Adrenal gland (tissue), 12 donors: Measurements from ENCODE around the gene COL23A1. TPM values are rescaled to one million over a fixed set of nuclear protein-coding genes. Genes with fewer than 3 reads are reported as not detected.

Source experiments
- DNase-seq, 7 donors: peaks; one replicate each; pipeline ENCODE4 v3.0.0-alpha.2; 2019 to 2020
- H3K27ac ChIP-seq, 5 donors: fragments of 200-600 bp; sonication (generic) in 4 of 5; 1 replicate in 3 of 5; 2 replicates in 2 of 5; pipeline versions ENCODE4 v1.5.1 to v1.8.0; 2016 to 2020; ENCODE audit warnings: mild to moderate bottlenecking in 1 of 5
- H3K27me3 ChIP-seq: fragments of 200-600 bp; 2 replicates; pipeline ENCODE4 v1.8.0; 2021
- H3K36me3 ChIP-seq, 2 donors: fragments of 200-600 bp; replicated peaks in 1 of 2; 1 replicate in 1 of 2; 2 replicates in 1 of 2; pipeline versions ENCODE4 v1.5.1 to v1.8.0; 2018 to 2022
- H3K4me1 ChIP-seq, 2 donors: fragments of 200-600 bp; replicated peaks in 1 of 2; 1 replicate in 1 of 2; 2 replicates in 1 of 2; pipeline versions ENCODE4 v1.5.1 to v1.8.0; 2018 to 2021
- H3K4me3 ChIP-seq, 4 donors: fragments of 200-600 bp; sonication (generic) in 3 of 4; one replicate each; pipeline ENCODE4 v1.5.1; 2016 to 2018
- H3K9me3 ChIP-seq, 3 donors: fragments of 200-600 bp; sonication (generic) in 1 of 3; replicated peaks in 1 of 3; 1 replicate in 2 of 3; 2 replicates in 1 of 3; pipeline versions ENCODE4 v1.5.1 to v1.8.0; 2016 to 2021
- POLR2A ChIP-seq, 2 donors: fragments of 450-650 bp; IDR thresholded peaks; one replicate each; pipeline ENCODE4 v1.6.1; 2017; ENCODE audit warnings: antibody characterized with exemption in 2 of 2, mild to moderate bottlenecking in 2 of 2, moderate library complexity in 1 of 2
- WGBS, 4 donors: extraction: QIAGEN DNeasy Blood & Tissue Kit in 2 of 4; methylation state at CpG; one replicate each; pipeline versions ENCODE4 v1.1.5 to v1.1.7; 2013 to 2017; 5-methylcytosine and 5-hydroxymethylcytosine counted together
- intact Hi-C, 2 donors: fragments of 100-400 bp; cut with DNase I; formaldehyde crosslinking; loops; one replicate each; pipeline versions ENCODE4 v1.14.1 to v1.15.0; 2022 to 2023
- polyA plus RNA-seq, 3 donors: library from polyadenylated mRNA; stranded (reverse); fragments of 200-250 nt in 2 of 3; fragments of 350-450 nt in 1 of 3; fragmentation: Illumina TruSeq in 1 of 3; extraction: RNeasy Lipid Tissue Mini Kit (QIAGEN cat#74804) in 1 of 3; gene quantifications; one replicate each; pipeline ENCODE4 v1.2.3, GENCODE V29; 2013 to 2014
- total RNA-seq, 9 donors: library from RNA; depleted of rRNA in 4 of 9; stranded (reverse); fragments of >200 nt in 4 of 9; fragments of 120-200 nt in 1 of 9; fragmentation: NEBNext Ultra II Directional in 1 of 9; extraction: Animal tissue kit (Norgen Biotek cat#: 25700) in 1 of 9; gene quantifications; one replicate each; pipeline versions ENCODE4 v1.1.0 to v1.2.4, GENCODE V29; 2013 to 2023
- TF ChIP-seq, protein P1 (sequence below), 6 experiments: fragments of 450-650 bp in 4 of 6; fragments of 200-600 bp in 2 of 6; sonication (generic) in 1 of 6; IDR thresholded peaks; 1 replicate in 5 of 6; 2 replicates in 1 of 6; pipeline versions ENCODE4 v1.5.1 to v1.8.0; 2016 to 2021; ENCODE audit warnings: antibody characterized with exemption in 6 of 6, mild to moderate bottlenecking in 2 of 6, moderate library complexity in 1 of 6
- donor health status: healthy with polysubstance abuse.
- donor health status: Bipolar disorder and iron deficiency.
- donor health status: DM: yes; HTN: yes; CAD: no.
- donor health status: DM: no; HTN: no; CAD: no.
- donor health status: DM: no; HTN: no; CAD: no.
- donor health status: DM: yes; HTN: yes; CAD: no.

The COL23A1 gene
- total and polyA plus RNA-seq, 12 donors = 0.09 to 4.4 (median 0.88) TPM

DNA sequence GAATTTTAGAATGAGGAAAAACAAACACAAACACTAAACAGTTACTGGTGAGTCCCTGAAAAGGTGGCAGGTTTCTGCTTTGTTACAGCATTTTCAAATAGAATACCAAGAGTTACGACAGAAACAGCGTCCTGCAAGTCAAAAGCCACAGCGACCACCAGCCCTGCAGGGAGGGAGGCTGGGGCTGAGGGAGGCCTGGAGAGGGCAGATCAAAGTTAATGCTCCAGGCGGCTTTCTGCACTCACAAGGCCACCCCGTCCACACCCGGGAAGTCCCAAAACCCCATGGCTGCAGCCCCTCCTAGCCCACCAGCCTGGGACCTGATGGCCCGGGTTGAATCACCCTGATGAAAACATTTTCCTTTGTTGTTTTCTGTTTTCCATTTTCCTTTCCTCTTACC, 29.3 kb downstream of the COL23A1 start:
- TF ChIP-seq, protein P1, sequence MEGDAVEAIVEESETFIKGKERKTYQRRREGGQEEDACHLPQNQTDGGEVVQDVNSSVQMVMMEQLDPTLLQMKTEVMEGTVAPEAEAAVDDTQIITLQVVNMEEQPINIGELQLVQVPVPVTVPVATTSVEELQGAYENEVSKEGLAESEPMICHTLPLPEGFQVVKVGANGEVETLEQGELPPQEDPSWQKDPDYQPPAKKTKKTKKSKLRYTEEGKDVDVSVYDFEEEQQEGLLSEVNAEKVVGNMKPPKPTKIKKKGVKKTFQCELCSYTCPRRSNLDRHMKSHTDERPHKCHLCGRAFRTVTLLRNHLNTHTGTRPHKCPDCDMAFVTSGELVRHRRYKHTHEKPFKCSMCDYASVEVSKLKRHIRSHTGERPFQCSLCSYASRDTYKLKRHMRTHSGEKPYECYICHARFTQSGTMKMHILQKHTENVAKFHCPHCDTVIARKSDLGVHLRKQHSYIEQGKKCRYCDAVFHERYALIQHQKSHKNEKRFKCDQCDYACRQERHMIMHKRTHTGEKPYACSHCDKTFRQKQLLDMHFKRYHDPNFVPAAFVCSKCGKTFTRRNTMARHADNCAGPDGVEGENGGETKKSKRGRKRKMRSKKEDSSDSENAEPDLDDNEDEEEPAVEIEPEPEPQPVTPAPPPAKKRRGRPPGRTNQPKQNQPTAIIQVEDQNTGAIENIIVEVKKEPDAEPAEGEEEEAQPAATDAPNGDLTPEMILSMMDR (IDR thresholded peaks at IDR 0.05) = no peak
- no peak for TF ChIP-seq POLR2A (IDR thresholded peaks at IDR 0.05)
- 74 to 79% (median 78%) methylated on average over 7 of the region's 7 CpGs for WGBS, 4 donors
- Histone ChIP-seq H3K27ac (no peak overlapping the region), H3K9me3 (no peaks in the 10 kb centered on the region), H3K36me3 (no peaks in the 10 kb centered on the region), H3K4me1 (no peaks in the 10 kb centered on the region), H3K27me3 (no peaks in the 10 kb centered on the region), H3K4me3 (no peak overlapping the region)
- DNase-seq = no peak
- intact Hi-C loops = no loop called here

DNA sequence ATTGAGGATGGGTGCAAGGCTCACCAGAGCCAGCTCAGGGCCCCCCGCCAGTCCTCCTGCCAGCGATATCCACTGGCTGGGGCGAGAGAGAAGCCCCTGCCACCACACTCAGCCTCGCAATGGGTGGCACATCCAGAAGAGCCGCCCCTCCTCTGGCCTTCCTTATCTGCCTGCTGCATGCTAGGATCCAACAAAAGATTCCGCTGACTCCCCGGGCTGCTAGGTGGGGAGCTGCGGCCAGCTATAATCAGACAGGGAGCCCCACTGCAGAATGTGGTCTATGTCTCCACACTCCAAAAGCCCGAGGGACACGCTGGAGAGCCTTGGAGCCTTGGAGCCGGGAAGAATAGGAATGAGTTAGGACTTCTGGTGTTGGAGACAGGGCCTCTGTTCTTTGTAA, 32.8 kb downstream of the COL23A1 start:
- no peaks in the 10 kb centered on the region for H3K27me3 ChIP-seq
- no peaks in the 10 kb centered on the region for H3K36me3 ChIP-seq
- no peaks in the 10 kb centered on the region for H3K4me1 ChIP-seq
- 91 to 95% (median 93%) methylated on average over 7 to 11 of the region's 11 CpGs for WGBS, 4 donors
- DNase-seq = no peak
- TF ChIP-seq, protein P1 (IDR thresholded peaks at IDR 0.05) = no peak
- TF ChIP-seq POLR2A (IDR thresholded peaks at IDR 0.05) = no peak
- H3K27ac ChIP-seq = no peak overlapping the region
- intact Hi-C loops = no loop called here
- H3K4me3 ChIP-seq = no peak overlapping the region
- H3K9me3 ChIP-seq = no peaks in the 10 kb centered on the region

DNA sequence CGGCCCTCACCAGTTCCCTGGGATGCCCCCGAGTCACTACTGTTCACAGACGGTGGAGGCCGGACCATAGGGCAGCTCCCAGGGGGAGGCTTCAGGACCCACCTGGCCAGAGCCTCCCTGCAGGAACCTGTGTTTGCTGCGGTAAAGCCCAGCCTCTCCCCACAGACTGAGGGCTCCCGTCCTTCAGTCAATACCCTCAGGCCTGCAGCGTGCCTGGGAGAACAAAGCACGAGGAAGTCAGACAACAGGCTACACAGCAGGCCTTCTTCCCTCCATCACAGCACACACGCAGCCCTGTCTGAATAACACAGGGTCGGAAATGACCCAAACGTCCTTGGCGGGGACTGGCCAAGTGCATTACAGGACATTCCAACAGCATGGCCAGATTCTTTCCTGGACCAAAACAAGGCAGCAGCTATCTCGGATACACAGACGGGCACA, 34.4 kb downstream of the COL23A1 start:
- H3K4me3 ChIP-seq = no peak overlapping the region
- no peaks in the 10 kb centered on the region for H3K9me3 ChIP-seq
- H3K36me3 ChIP-seq = no peaks in the 10 kb centered on the region
- TF ChIP-seq, protein P1 (IDR thresholded peaks at IDR 0.05) = no peak
- TF ChIP-seq POLR2A (IDR thresholded peaks at IDR 0.05) = no peak
- 79 to 93% (median 86%) methylated on average over 3 to 14 of the region's 14 CpGs for WGBS, 4 donors
- no peaks in the 10 kb centered on the region for H3K4me1 ChIP-seq
- H3K27ac ChIP-seq = no peak overlapping the region
- intact Hi-C loops = no loop called here
- no peaks in the 10 kb centered on the region for H3K27me3 ChIP-seq
- no peak for DNase-seq

DNA sequence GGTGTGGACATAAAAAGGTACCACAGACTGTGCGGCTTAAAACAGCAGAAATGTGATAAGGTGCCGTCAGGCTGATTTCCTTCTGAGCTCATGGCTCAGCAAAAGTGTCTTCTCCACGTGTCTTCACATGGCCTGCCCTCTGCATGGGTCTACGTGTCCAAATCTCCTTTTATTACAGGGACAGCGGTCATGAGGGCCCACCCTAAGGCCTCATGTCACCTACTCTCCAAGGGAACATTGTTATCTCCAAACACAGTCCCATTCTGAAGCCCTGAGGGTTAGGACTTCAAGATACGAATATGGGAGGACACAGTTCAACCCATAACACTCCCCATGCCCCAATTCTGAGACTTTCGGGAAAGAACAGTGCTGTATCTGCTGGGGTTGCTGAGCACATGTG, 35.2 kb downstream of the COL23A1 start:
- Histone ChIP-seq H3K27me3 (no peaks in the 10 kb centered on the region), H3K4me1 (no peaks in the 10 kb centered on the region), H3K36me3 (no peaks in the 10 kb centered on the region), H3K4me3 (no peak overlapping the region), H3K27ac (no peak overlapping the region), H3K9me3 (no peaks in the 10 kb centered on the region)
- 76 to 86% (median 80%) methylated on average over 7 of the region's 7 CpGs for WGBS, 4 donors
- TF ChIP-seq, protein P1 (IDR thresholded peaks at IDR 0.05) = no peak
- no peak for TF ChIP-seq POLR2A (IDR thresholded peaks at IDR 0.05)
- intact Hi-C loops = no loop called here
- DNase-seq = no peak
